Smooth muscle cell (in vitro differentiated cells): ENCODE data around the gene HPD. TPM values are rescaled to one million over a fixed set of nuclear protein-coding genes. Genes with fewer than 3 reads are reported as not detected.

Experiments
- DNase-seq: peaks from one replicate; lab custom pipeline; 2025; ENCODE audit not compliant: unreplicated experiment; lab: John Stamatoyannopoulos, UW
- H2AFZ ChIP-seq: fragments of 200-600 bp; sonication (generic); 2 replicates; pipeline ENCODE4 v1.6.0; 2016; ENCODE audit warnings: antibody characterized with exemption, low read depth, mild to moderate bottlenecking
- H3F3A ChIP-seq: fragments of 200-600 bp; sonication (generic); 2 replicates; pipeline ENCODE4 v1.6.0; 2017; ENCODE audit warnings: antibody characterized with exemption, low read depth
- H3K27ac ChIP-seq: fragments of 200-600 bp; sonication (generic); 2 replicates; pipeline ENCODE4 v1.5.1; 2016; ENCODE audit warnings: low read depth, mild to moderate bottlenecking
- H3K27me3 ChIP-seq: fragments of 200-600 bp; sonication (generic); 2 replicates; pipeline ENCODE4 v1.6.1; 2016; ENCODE audit warnings: low read depth, mild to moderate bottlenecking
- H3K36me3 ChIP-seq: fragments of 200-600 bp; sonication (generic); 2 replicates; pipeline ENCODE4 v1.5.1; 2016; ENCODE audit warnings: low read depth
- H3K4me1 ChIP-seq: fragments of 200-600 bp; sonication (generic); 2 replicates; pipeline ENCODE4 v1.5.1; 2016; ENCODE audit warnings: low read depth
- H3K4me2 ChIP-seq: fragments of 200-600 bp; sonication (generic); 2 replicates; pipeline ENCODE4 v1.6.0; 2016; ENCODE audit warnings: mild to moderate bottlenecking
- H3K4me3 ChIP-seq: fragments of 200-600 bp; sonication (generic); 2 replicates; pipeline ENCODE4 v1.5.1; 2016; ENCODE audit warnings: mild to moderate bottlenecking
- H3K79me2 ChIP-seq: fragments of 200-600 bp; sonication (generic); 2 replicates; pipeline ENCODE4 v1.6.0; 2016; ENCODE audit warnings: low read depth, mild to moderate bottlenecking
- H3K9ac ChIP-seq: fragments of 200-600 bp; sonication (generic); 2 replicates; pipeline ENCODE4 v1.6.0; 2016; ENCODE audit warnings: low read depth
- H3K9me3 ChIP-seq: fragments of 200-600 bp; sonication (generic); replicated peaks from 2 replicates; pipeline ENCODE4 v1.5.1; 2016; ENCODE audit warnings: low read depth
- H4K20me1 ChIP-seq: fragments of 200-600 bp; sonication (generic); 2 replicates; pipeline ENCODE4 v1.6.0; 2016; ENCODE audit warnings: low read depth
- WGBS: methylation state at CpG from one replicate; pipeline ENCODE4 v1.1.7; 2016; ENCODE audit warnings: low lambda C conversion rate; 5-methylcytosine and 5-hydroxymethylcytosine counted together
- polyA plus RNA-seq: library from polyadenylated mRNA; unstranded; fragments of >200 nt; fragmentation: Nextera tagmentation; extraction: Ambion mirVana; gene quantifications from 2 replicates; pipeline ENCODE4 v1.2.1, GENCODE V29; 2016
- total RNA-seq: library from RNA; depleted of rRNA; stranded (reverse); fragments of >200 nt; gene quantifications from 2 replicates; pipeline ENCODE4 v1.2.3, GENCODE V29; 2014
- TF ChIP-seq, protein P1 (sequence below): fragments of 200-600 bp; sonication (generic); IDR thresholded peaks from 2 replicates; pipeline ENCODE4 v1.5.1; 2017; ENCODE audit warnings: borderline replicate concordance, mild to moderate bottlenecking, antibody characterized with exemption; ENCODE audit not compliant: insufficient read depth, poor library complexity, severe bottlenecking

The HPD gene
- total and polyA plus RNA-seq, 2 experiments from 2014 or later: not detected

DNA sequence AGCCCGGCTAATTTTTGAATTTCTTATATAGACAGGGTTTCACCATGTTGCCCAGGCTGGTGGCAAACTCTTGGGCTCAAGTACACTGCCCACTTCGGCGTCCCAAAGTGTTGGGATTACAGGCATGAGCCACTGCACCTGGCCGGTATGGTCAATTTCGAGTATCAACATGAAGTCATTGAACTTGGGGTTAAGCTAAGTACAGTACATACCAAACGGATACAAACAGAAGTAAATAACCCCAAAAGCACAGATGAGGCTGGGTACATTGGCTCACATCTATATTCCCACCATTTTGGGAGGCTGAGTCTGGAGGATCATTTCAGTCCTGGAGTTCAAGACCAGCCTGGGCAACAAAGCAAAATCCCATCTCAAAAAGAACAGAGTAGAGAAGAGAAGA lies 16.9 kb upstream of the HPD start:
- Histone ChIP-seq H4K20me1 (no peaks in the 10 kb centered on the region), H3F3A (peaks cover 13% of the 10 kb centered on the region), H3K79me2 (no peaks in the 10 kb centered on the region), H3K9ac (no peak overlapping the region), H3K4me1 (no peaks in the 10 kb centered on the region), H2AFZ (no peak overlapping the region), H3K4me3 (no peak overlapping the region), H3K27ac (no peak overlapping the region), H3K9me3 (no peaks in the 10 kb centered on the region), H3K36me3 (no peaks in the 10 kb centered on the region), H3K4me2 (no peak overlapping the region), H3K27me3 (no peaks in the 10 kb centered on the region)
- no peak for DNase-seq
- TF ChIP-seq, protein P1, sequence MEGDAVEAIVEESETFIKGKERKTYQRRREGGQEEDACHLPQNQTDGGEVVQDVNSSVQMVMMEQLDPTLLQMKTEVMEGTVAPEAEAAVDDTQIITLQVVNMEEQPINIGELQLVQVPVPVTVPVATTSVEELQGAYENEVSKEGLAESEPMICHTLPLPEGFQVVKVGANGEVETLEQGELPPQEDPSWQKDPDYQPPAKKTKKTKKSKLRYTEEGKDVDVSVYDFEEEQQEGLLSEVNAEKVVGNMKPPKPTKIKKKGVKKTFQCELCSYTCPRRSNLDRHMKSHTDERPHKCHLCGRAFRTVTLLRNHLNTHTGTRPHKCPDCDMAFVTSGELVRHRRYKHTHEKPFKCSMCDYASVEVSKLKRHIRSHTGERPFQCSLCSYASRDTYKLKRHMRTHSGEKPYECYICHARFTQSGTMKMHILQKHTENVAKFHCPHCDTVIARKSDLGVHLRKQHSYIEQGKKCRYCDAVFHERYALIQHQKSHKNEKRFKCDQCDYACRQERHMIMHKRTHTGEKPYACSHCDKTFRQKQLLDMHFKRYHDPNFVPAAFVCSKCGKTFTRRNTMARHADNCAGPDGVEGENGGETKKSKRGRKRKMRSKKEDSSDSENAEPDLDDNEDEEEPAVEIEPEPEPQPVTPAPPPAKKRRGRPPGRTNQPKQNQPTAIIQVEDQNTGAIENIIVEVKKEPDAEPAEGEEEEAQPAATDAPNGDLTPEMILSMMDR: no peak
- 94% methylated on average over 6 of the region's 6 CpGs for WGBS

GRCh38 chr12:121874071-121874470 lies 15.4 kb upstream of the HPD start:
- Histone ChIP-seq H3K36me3 (no peaks in the 10 kb centered on the region), H4K20me1 (no peaks in the 10 kb centered on the region), H3K4me3 (no peak overlapping the region), H3K27me3 (no peaks in the 10 kb centered on the region), H3K27ac (peak overlapping the region; percentile 87), H3K4me1 (no peaks in the 10 kb centered on the region), H3F3A (peaks cover 13% of the 10 kb centered on the region), H3K4me2 (no peak overlapping the region), H3K79me2 (no peaks in the 10 kb centered on the region), H3K9me3 (no peaks in the 10 kb centered on the region), H3K9ac (no peak overlapping the region), H2AFZ (no peak overlapping the region)
- TF ChIP-seq, protein P1: no peak
- DNase-seq: no peak
- WGBS: 95% methylated on average over 6 of the region's 6 CpGs

- peak overlapping the region; percentile 24 for H3K9ac ChIP-seq
- H3K27me3 ChIP-seq: no peaks in the 10 kb centered on the region
Observed at GRCh38 chr12:121873216-121873569, 14.5 kb upstream of the HPD start.

More at GRCh38 chr12:121873216-121873569, 14.5 kb upstream of the HPD start:
- Histone ChIP-seq H3K9me3 (no peaks in the 10 kb centered on the region), H3K4me3 (no peak overlapping the region), H3K79me2 (no peaks in the 10 kb centered on the region), H3K36me3 (no peaks in the 10 kb centered on the region), H3K4me2 (peak overlapping the region; percentile 69), H3K4me1 (no peaks in the 10 kb centered on the region), H2AFZ (no peak overlapping the region), H3K27ac (peak overlapping the region; percentile 87), H3F3A (peaks cover 13% of the 10 kb centered on the region), H4K20me1 (no peaks in the 10 kb centered on the region)
- WGBS: 78% methylated on average over 6 of the region's 6 CpGs
- TF ChIP-seq, protein P1: no peak
- no peak for DNase-seq
